WI38 (cell line): ENCODE results near the gene CCL5.

Experiments used
- H3K4me3 ChIP-seq: 2 replicates; pipeline ENCODE4 v1.5.1; 2011; ENCODE audit warnings: low read depth, mild to moderate bottlenecking, control low read depth, low read length
- CTCF ChIP-seq: IDR thresholded peaks from 2 replicates; pipeline ENCODE4 v1.5.1; 2012; ENCODE audit warnings: low read depth, mild to moderate bottlenecking, control low read depth, low read length

CCL5 gene

DNA sequence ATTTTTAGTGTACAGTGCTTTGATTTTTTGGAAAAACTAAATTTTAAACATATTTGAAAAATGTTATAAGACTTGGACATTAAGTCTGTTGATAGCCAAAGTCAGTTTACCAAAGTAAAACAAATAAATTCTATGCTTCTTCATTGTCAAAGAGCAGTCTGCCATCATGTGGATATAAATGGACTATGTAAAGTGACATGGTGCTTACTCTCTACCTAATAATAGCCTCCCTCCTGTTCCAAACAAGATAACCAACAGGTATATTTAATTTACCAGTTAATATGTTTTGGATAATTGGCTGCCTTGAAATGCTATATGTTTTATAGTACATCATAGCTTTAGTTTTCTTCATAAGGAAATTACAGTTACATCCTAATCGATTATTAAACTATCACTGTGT lies 55.0 kb downstream of the CCL5 start:
- no peak overlapping the region for H3K4me3 ChIP-seq
- TF ChIP-seq CTCF = no peak
